ENCODE results near the gene BPIFB6.

DNA sequence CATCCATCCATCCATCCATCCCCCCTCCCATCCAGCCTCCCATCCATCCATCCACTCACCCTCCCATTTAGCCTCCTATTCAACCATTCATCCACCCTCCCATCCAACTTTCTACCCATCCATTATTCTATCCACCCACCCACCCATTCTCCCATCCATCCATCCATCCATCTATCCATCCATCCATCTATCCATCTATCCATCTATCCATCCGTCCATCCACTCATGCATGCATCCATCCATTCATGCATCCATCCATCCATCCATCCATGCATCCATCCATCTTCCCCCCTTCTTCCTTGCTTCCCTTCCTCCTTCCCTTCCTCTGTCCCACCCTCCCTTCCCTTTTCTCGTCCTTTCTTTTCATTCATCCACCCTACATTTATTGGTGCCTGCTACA is 43.2 kb downstream of the BPIFB6 start:
- TF ChIP-seq, protein P1, sequence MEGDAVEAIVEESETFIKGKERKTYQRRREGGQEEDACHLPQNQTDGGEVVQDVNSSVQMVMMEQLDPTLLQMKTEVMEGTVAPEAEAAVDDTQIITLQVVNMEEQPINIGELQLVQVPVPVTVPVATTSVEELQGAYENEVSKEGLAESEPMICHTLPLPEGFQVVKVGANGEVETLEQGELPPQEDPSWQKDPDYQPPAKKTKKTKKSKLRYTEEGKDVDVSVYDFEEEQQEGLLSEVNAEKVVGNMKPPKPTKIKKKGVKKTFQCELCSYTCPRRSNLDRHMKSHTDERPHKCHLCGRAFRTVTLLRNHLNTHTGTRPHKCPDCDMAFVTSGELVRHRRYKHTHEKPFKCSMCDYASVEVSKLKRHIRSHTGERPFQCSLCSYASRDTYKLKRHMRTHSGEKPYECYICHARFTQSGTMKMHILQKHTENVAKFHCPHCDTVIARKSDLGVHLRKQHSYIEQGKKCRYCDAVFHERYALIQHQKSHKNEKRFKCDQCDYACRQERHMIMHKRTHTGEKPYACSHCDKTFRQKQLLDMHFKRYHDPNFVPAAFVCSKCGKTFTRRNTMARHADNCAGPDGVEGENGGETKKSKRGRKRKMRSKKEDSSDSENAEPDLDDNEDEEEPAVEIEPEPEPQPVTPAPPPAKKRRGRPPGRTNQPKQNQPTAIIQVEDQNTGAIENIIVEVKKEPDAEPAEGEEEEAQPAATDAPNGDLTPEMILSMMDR (IDR thresholded peaks at IDR 0.05), result no peak
- no peak for TF ChIP-seq POLR2A (IDR thresholded peaks at IDR 0.05)

Data from esophagus squamous epithelium (tissue), 4 donors.